ENCODE data around the gene SIN3B. TPM values are rescaled to one million over a fixed set of nuclear protein-coding genes. Genes with fewer than 3 reads are reported as not detected.
A peak's percentile ranks its signal among the peaks of the same experiment; 100 is the strongest.
"Not testable (repeated sequence)": the region's sequence is repeated elsewhere in the genome, so short reads cannot be mapped to it uniquely, and the experiment has no call there.

SIN3B gene
- total RNA-seq, 1 donor from 2014 or later = 38.5 TPM

- DNase-seq = peak; percentile 79
These were observed 42.7 kb downstream of the SIN3B start for GRCh38 chr19:16871871-16872270.

GRCh38 chr19:16872728-16873127 is 43.5 kb downstream of the SIN3B start:
- no peak for DNase-seq

- no peak for DNase-seq
These were observed 44.4 kb downstream of the SIN3B start for GRCh38 chr19:16873594-16873993.

- DNase-seq = no peak
These were observed 45.2 kb downstream of the SIN3B start for GRCh38 chr19:16874250-16874977.

- not testable (repeated sequence) for DNase-seq
These were observed 45.7 kb downstream of the SIN3B start for GRCh38 chr19:16874978-16875299.

GRCh38 chr19:16875584-16876555 is 46.7 kb downstream of the SIN3B start:
- no peak for DNase-seq

- DNase-seq = peak; percentile 78
These were observed 47.7 kb downstream of the SIN3B start for GRCh38 chr19:16876904-16877361.

GRCh38 chr19:16877581-16877980 is 48.4 kb downstream of the SIN3B start:
- no peak for DNase-seq

- DNase-seq = no peak
These were observed 49.2 kb downstream of the SIN3B start for GRCh38 chr19:16878181-16878965.

GRCh38 chr19:16880884-16881554 is 51.8 kb downstream of the SIN3B start:
- no peak for DNase-seq

- no peak for DNase-seq
These were observed 52.9 kb downstream of the SIN3B start for GRCh38 chr19:16882146-16882545.

- DNase-seq = no peak
These were observed 54.3 kb downstream of the SIN3B start for GRCh38 chr19:16883522-16883921.

GRCh38 chr19:16885166-16885565 is 56.0 kb downstream of the SIN3B start:
- no peak for DNase-seq

- DNase-seq = peak; percentile 83
These were observed 57.2 kb downstream of the SIN3B start for GRCh38 chr19:16886305-16886880.

GRCh38 chr19:16887353-16888265 is 58.4 kb downstream of the SIN3B start:
- DNase-seq = peak; percentile 31

- peak; percentile 86 for DNase-seq
These were observed 59.6 kb downstream of the SIN3B start, which contains the start of gene F2RL3 for GRCh38 chr19:16888629-16889365. TSS of gene F2RL3 (plus strand) at chr19:16888999. CDS start at chr19:16889190, 191 bp downstream.

GRCh38 chr19:16889366-16889882 is 60.2 kb downstream of the SIN3B start:
- DNase-seq = no peak

- DNase-seq = no peak
These were observed 60.8 kb downstream of the SIN3B start for GRCh38 chr19:16889883-16890460.
